T-helper 2 cell treated with Interferon-gamma antibody and Interleukin-4, amounts not matched to agents 100 ng/mL and 5 ng/mL, for 36 hours (primary cell): Measurements from ENCODE around the gene CACNA2D2. TPM values are rescaled to one million over a fixed set of nuclear protein-coding genes. Genes with fewer than 3 reads are reported as not detected.

Source experiments
- intact Hi-C: fragments of 100-400 bp; cut with micrococcal nuclease; formaldehyde crosslinking; loops from one replicate; pipeline ENCODE4 v1.15.1; 2023
- total RNA-seq: library from RNA; stranded (reverse); gene quantifications from 2 replicates; pipeline ENCODE4 v1.2.3, GENCODE V29; 2022

CACNA2D2 gene
- total RNA-seq, 1 donor from 2014 or later = 0.41 TPM

DNA sequence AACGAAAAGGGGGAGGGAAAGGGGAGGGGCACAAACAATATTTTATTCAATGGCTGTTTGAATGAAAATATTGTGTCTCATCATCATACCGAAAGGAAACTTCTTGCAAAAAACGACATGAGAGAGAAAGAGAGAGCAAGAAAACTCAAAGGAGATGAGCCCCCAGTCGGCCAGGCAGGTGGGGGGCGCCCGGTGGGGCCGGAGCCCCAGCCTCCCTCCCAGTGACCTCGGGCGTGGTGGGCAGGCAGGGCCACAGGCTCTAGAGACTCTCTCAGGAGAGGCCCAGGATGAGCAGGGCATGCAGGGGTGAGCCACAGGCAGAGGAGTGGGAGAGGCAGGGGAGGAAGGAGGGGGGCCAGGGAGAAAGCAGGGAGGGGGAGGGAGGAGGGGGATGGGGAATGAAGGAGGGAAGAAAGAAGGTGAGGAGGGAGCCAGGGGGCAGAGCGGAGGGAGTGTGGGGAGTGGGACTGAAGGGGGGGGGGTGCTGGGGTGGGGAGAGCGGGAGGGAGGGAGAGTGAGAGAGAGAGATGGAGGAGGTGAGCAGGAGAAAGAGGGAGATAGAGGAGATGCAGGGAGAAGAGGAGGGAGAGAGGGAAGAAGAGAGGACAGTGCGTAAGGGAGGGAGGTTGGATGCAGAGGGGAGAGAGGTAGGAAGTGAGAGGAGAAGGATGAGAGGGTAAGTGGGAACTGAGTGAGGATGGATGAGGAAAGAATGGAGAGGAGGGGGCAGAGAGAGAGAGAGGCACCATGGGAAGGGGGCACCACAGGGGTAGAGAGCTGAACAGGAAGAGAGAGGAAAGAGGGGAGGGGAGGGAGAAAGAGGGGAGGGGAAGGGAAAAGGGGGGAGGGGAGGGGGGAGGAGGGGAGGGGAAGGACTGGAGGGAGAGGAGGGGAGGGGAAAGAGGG lies 130.0 kb downstream of the CACNA2D2 start:
- intact Hi-C loops = no loop called here

DNA sequence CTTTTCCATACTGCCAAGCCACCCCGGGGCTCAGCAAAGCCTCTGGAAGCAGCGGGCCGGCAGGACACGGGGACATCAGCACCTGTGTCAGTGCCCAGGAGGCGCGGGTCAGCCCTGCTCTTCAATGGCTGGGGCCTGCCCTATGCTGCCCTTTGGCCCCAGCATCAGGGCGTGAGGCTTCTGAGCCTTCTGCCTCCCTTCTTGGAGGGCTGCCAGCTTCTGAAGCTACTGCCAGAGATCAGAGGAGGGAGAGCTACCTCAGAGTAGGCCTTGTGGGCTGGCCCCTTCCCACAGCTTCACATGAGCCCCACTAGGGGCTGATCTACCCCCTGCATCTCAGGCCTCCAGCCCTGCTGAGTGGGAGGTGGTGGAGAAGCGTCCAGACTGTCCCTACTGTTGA lies 131.1 kb downstream of the CACNA2D2 start:
- intact Hi-C loops = no loop called here

DNA sequence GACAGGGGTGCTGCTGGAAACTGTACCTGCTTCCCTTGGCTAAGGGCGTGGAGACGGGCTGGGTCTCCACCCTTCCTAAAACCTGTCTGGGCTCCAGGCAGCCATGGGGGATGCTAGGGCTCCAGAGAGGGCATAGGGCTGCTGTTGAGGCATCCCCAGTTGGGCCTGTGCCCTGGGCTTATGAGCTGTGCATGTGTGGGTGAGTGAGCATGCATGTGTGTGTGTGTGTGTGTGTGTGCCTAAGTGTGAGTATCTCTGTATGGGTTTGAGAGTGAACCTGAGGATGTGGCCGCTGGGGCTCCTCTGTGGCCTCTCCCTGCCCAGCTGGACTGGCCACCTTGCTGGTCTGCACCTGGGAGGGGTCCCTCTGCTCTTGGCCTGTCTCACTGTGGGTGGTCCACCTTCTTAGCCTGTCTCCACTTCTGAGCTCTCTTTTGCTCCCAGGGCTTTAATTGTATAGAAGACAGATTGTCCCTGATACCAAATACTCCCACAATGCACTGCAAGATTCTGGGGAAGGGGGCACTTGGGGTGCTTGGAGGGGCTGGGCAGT lies 132.2 kb downstream of the CACNA2D2 start:
- intact Hi-C loops = no loop called here

DNA sequence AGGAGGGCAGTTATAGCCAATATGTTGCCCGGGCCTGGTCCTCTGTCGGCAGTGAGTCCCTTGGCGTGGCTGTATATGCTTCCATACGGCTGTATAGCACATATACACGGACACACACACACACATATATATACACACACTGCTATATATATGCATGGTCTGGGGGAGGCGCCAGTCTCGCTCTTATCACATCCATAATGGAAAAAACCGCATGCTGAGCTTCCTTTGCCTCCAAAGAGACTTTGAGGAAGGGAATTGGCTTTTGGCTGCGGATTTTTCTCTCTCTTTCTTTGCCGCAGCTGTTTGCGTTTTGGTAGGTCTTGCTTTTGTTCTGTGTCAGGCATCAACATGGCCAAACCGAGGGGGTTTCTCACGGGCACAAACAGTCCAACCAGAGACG lies 132.8 kb downstream of the CACNA2D2 start:
- intact Hi-C loops = no loop called here

DNA sequence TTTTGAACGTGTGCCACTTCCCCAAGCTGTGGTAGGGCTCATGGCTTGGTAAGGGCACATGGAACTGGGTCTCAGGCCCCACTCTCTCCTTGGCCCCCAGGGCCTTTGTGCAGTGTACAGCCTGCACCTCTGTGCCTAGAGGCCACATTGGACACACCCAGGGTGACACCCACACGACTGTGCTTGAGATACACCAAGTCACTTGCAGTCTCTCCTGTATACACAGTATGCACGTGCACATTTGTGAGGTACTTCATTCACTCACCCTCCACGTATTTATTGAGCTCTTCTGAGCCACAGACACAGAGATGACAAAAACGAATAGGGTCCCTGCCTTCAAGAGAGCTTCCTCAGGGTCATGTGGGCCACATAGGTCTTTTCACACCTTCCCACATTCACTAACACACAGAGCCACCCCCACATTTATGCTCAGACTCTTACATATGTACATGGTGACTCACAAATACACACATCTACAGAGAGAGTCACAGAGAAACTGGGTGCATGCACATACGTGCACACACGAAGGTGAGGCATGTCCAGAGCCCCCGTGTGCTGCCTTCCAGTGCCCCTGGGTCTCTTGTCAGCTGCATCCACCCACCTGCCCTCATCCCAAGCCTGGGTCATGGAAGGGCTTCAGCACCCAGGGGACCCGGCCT lies 134.3 kb downstream of the CACNA2D2 start:
- intact Hi-C loops = no loop called here

DNA sequence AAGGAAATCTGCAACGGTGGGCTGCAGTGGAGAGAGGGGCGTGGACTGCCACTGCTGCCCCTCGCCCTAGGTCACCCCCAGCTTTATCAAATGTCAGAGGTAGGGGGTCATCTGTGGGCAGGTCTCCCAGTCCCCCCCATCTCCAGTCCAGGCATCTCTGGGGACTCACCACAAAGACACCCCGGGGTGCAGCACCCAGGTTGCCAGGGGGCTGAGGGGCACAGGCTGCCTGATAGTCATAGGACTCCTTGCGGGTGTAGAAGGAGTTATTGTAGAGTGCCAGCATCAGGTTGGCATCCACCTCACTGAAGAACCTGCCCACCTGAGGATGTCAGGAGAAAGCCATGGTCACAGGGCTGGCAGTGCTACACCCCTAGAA lies 137.6 kb downstream of the CACNA2D2 start:
- intact Hi-C loops = loop anchor here (2.0 kb wide), 1 partner anchor 15 kb away; the partner anchor contains the start of genes CYB561D2 and NPRL2

DNA sequence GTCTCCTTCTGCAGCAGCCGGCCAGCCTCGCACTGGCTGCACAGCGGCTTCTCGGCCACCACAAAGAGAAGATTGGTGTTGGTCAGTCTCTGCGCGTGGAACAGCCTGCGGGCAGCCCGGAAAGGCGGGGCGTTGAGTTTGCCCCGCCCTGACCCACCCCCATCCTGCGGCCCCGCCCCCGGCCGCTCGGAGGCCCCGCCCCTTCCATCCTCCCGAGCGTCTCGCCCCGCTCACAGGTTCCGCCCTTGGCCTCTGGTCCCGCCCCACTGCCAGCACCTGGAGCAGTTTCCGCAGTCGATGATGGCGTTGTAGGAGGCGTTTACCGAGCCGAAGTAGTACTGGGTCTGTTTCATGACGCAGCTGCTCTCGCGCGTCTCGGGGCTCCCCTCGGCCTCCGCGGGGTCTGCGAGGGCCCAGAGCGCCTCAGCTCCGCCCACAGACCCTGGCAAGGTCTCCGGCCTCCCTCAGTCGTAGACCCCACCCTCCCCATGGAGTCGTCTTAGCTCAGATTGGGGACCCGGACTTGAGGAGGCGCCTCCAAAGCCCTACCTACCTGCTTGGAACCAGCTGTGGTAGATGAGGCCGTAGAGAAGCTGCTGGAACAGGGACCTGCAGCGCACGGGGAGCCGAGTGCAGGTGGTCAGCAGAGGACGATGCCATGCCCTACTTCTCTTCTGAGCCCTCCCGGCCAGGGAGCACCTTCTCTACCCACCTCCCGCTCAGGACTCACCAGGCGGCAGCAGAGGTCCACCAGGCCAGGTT lies 138.2 kb downstream of the CACNA2D2 start:
- intact Hi-C loops = loop anchor here (2.0 kb wide), 1 partner anchor 14 kb away; the partner anchor contains the start of genes CYB561D2 and NPRL2

DNA sequence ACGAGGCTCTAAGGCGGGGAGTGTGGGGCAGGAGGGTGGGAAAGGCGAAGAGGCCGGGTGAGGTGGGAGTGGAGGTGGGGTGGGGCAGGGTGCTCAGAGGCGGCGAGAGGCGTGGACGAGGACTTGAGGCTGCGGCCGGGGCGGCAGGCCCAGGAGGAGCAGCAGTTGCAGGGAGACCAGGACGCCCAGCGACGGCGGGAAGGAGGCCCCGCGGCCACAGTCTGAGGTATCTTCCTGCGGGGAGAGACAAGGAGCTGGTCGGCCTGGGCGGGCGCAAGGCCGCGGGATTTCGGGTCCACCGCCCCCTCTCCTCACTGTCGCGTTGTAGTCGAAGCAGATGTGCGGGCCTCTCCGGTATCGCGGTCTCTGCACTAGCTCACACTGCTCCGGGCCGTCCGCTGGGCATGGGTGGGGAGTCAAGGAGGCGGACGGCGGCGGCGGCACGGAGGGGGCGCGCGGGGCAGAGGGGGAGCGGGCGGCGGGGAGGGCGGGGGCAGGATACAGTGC lies 138.8 kb downstream of the CACNA2D2 start:
- intact Hi-C loops = loop anchor here (2.0 kb wide), 1 partner anchor 14 kb away; the partner anchor contains the start of genes CYB561D2 and NPRL2

DNA sequence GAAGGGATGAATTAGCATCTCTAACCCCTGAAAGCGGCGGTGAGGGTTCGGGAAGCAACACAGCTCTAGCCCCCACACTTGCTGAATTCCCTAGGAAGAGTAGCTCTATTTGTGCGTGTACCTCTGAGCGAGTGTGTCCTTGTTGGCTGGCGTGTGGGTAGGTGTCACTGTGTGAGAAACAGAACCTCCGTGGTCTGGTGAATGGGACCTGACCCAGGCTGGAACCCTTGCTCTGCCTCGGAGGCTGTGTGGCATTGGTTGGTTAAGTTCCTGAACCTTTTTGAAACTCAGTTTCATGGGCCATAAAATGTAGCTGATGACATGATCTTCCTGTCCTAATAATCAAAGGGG lies 143.7 kb downstream of the CACNA2D2 start:
- intact Hi-C loops = loop anchor here (1.0 to 2.0 kb wide), 2 partner anchors 8 to 23 kb away; no protein-coding TSS in a partner anchor

DNA sequence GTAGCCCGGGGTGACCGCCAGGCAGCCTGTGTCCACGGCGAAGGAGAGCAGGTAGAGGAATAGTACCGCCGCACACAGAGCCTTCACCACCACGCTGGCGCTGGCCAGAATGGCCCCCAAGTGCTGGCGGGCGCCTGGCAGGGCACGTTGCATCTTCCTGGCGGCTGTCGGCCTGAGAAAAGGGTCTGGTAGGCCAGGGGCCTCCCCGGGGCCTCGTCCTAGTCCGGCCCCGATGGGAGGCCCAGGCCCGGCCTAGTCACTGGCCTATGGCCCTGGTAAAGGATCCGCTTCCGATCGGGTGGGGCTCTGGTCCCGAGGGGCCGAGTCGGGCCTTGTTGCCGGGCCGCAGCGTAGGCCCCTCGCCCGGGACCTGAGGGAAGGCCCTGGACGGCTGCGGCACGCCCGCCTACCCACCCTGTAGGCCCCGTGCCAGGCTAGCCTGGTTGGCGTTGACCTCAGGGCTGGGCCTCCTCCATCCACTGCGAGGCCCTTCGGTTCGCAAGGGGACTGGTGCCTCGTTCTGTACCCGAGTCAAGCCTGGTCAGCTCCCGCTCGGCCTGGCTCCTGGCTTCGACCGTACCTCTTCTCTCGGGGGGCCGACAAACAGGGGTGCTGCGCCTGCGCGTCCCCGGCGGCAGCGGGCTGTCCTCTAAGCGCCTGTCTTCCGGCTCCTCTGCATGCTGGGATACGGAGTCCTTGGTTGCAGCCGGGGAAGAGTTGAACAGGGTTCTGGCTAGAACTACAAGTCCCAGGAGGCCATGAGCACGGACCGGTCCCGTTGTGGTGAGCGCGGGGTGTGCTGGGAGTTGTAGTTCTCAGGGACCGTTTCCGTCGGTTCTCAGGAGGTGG lies 144.3 kb downstream of the CACNA2D2 start, which contains the start of gene TMEM115:
TMEM115 (minus strand) TSS at position 611 of the 849 bp plus-strand sequence; CDS start at position 153, 458 bp downstream.
- intact Hi-C loops = loop anchor here (1.0 to 2.0 kb wide), 2 partner anchors 8 to 22 kb away; no protein-coding TSS in a partner anchor

DNA sequence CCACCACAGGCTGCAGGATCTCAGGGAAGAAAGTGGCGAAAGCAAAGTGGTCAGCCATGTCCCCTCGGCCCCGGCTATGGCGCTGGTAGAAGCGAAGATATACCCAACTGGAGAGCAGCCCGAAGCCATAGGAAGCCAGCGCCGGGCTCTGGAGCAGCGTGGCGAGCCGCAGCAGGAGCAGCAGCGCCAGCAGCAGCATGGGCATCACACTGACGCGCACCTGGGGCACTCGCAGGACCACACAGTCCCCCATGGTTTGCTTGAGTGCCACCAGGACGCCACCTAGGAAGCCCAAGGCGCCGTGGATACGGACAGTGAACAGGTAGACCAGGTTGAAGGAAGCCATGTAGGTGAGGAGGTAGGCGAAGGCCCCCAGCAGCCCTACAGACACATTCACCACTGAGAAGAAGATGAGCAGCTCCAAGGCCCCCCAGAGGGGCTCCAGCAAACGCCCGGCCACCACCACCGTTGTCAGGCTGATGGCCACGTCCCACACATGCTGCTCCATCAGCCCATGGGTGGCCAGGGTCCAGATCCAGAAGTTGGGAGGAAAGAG lies 145.0 kb downstream of the CACNA2D2 start:
- intact Hi-C loops = loop anchor here (2.0 kb wide), 1 partner anchor 22 kb away; no protein-coding TSS in a partner anchor

DNA sequence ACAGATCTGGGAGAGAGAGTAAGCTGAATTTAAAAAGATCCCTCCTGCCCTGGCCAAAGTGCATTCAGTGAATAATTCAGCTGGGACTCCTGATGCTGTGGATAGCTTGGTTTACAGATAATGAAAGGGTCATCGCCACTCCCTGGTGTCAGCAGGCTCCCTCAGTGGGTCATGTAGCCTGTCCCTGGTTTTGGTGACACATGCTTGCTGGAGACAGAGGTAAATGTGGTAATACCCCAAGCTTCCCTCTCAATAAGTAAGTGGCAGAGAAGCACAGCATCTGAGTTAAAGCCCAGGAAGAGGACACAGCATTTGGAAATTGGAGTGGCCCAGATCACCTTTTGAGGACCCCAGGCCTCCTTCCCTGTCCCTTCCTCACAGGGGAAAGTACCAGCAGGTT lies 146.0 kb downstream of the CACNA2D2 start:
- intact Hi-C loops = no loop called here

DNA sequence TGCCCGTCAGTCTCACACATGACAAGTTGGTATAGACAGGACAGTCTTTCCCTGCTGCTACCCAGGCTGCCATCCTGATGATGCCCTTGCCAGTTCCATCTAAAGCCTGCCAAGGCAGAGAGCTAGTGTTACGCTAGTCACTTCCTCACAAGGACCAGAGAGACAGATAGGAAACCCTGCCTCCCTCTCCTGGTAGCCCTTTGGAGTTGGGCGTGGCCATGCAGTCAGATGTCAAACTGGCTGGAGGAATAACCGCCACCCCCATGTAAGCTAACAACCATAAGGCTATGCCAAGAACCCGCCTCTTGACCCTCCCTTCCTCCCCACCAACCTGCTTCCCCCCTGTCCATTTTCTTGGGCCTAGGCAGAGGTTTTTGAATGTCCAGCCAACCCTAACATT lies 146.9 kb downstream of the CACNA2D2 start:
- intact Hi-C loops = no loop called here

DNA sequence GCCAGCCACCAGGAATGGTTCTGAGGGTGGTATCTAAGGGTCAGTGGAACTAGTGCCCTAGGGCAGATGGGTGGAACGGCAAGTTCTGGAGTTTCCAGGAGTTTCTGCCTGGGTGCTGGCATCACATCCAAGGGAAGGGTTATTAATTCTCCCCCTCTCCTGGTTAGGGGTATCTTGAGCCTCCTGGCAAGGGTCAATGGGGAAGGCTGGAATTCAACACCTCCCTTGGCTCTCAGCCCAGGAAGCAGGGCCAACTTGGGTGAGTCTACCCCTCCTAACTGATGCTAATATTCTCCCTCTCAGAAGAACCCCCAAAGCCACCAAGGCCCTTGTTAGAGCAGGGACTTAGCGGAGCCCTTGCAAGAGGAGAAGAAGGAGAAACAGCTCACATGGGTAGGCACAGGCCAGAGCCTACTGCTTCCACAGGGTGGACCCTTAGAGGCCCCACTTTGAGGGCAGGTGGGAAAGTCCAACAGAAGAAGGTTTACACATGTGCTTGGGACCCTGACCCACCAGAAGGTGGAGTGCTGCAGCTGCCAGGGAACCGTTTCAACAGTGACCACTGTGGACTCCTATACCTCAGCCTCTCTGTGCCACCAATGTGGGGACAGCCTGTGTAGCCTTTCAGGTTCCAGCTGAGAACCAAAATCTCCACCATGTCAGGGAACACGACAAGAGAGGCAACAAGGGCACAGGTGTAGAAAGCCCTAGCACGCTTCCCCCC lies 147.4 kb downstream of the CACNA2D2 start:
- intact Hi-C loops = no loop called here

DNA sequence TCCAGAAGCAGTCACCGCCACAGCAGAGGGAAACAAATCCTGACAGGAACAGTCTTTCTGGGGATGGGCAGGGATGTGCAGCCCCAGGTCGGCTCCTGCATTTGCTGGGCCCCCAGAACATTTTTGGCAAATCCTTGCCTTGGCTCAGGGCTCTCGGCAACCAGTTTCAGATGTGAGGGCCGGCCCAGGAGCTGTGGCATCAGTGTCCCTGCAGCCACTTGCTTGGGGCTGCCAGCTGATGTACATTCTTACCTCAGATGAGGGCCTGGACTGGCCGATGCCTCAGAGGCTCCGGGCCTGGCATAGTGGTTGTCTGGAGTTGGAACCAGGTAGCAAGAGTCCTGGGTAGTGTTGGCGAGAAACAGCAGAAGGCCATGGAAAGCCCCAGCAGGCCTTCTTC lies 148.6 kb downstream of the CACNA2D2 start:
- intact Hi-C loops = no loop called here

DNA sequence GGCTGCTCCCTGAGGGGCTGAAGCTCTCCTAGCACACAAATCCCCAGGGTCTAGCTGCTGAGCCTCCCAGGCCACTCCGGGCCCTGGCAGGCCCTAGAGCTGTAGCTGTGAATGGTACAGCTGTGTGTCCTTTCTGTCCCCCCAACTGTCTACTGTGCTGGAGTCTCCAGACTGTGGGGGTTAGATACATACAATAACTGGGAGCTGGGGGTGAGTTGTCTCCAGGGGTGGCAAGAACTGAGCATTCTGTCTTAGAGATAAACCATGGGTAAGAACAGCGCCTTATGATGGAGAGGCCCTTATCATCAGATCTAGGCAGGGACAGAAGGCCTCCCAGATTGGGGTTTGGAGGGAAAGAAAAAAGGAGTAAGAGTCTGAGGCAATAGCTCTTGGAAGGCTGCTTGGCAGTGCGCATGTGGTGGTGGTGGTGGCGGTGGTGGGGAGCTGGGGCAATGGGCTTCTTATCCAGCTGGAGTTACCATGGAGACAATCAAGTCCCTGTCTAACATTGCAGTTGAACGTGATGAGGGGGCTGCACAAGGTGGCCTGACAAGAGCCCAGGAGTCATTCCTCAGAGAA lies 149.2 kb downstream of the CACNA2D2 start:
- intact Hi-C loops = no loop called here

DNA sequence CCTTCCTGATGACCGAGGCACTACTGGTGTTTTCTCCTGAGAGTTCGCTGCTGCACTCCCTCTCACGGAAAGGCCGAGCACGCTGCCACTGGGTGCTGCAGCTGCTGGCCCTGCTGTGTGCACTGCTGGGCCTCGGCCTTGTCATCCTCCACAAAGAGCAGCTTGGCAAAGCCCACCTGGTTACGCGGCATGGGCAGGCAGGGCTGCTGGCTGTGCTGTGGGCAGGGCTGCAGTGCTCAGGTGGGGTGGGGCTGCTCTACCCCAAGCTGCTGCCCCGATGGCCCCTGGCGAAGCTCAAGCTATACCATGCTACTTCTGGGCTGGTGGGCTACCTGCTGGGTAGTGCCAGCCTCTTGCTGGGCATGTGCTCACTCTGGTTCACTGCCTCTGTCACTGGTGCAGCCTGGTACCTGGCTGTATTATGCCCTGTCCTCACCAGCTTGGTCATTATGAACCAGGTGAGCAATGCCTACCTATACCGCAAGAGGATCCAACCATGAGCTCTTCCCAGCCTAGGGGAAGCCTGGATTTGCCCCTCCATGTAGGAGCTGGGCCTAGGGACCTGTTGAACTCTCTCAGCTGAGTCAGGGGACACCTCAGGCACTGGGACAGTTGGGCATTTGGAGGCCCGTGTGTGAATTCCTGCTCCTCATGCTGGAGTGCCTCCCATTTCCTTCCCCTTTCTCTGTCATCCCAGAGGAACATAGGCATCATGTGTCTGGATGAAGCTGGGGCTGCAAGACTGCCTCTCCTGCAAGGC lies 150.0 kb downstream of the CACNA2D2 start:
- intact Hi-C loops = no loop called here

DNA sequence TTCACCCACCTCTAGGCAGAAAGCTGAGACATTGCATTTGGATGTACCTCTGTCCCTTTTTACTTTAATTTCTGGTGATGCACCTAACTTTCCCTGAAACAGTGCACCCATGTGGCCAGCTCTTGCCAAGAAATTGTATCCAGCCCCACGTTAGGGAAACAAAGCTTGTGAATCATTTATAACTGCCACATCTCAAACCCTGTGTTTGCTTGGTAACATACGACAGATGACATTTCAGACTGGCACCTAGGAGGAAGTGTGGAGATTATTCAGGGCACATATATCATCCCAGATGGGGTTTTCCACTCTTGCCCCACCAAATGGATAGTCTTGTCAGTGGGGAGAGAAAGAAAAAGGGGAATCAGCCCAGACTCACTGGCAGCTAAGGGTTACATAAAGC lies 150.7 kb downstream of the CACNA2D2 start:
- intact Hi-C loops = no loop called here
